Measurements from ENCODE around the gene VILL.
"Not testable (repeated sequence)": the region's sequence is repeated elsewhere in the genome, so short reads cannot be mapped to it uniquely, and the experiment has no call there.

DNA sequence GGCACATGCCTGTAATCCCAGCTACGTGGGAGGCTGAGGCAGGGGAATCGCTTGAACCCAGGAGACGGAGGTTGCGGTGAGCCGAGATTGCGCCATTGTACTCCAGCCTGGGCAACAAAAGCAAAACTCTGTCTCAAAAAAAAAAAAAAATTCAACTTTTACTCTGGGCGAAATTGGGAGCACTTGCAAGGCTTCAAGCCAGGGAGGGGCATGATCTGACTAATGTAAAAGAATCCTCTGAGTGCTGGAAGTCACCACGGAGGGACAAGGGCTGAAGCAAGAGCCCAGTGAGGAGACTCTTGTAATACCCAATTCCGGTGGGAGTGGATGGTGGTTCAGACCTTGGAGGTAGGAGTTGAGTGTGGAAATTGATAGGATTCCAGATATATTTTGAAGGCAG lies 43.7 kb downstream of the VILL start:
- TF ChIP-seq, protein P1, sequence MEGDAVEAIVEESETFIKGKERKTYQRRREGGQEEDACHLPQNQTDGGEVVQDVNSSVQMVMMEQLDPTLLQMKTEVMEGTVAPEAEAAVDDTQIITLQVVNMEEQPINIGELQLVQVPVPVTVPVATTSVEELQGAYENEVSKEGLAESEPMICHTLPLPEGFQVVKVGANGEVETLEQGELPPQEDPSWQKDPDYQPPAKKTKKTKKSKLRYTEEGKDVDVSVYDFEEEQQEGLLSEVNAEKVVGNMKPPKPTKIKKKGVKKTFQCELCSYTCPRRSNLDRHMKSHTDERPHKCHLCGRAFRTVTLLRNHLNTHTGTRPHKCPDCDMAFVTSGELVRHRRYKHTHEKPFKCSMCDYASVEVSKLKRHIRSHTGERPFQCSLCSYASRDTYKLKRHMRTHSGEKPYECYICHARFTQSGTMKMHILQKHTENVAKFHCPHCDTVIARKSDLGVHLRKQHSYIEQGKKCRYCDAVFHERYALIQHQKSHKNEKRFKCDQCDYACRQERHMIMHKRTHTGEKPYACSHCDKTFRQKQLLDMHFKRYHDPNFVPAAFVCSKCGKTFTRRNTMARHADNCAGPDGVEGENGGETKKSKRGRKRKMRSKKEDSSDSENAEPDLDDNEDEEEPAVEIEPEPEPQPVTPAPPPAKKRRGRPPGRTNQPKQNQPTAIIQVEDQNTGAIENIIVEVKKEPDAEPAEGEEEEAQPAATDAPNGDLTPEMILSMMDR (conservative IDR thresholded peaks at IDR 0.05 in 1 of 2, IDR thresholded peaks at IDR 0.05 in 1 of 2; ENCODE audit: low read depth in 1 of 2, low read length in 2 of 2): not testable (repeated sequence)
- not testable (repeated sequence) for TF ChIP-seq EZH2 (IDR thresholded peaks at IDR 0.05; ENCODE audit: low read length, missing control alignments)

Data from fibroblast of lung (primary cell).